Measurements from ENCODE around the gene ARHGAP6.
"Not testable (repeated sequence)": the region's sequence is repeated elsewhere in the genome, so short reads cannot be mapped to it uniquely, and the experiment has no call there.

ARHGAP6 gene

DNA sequence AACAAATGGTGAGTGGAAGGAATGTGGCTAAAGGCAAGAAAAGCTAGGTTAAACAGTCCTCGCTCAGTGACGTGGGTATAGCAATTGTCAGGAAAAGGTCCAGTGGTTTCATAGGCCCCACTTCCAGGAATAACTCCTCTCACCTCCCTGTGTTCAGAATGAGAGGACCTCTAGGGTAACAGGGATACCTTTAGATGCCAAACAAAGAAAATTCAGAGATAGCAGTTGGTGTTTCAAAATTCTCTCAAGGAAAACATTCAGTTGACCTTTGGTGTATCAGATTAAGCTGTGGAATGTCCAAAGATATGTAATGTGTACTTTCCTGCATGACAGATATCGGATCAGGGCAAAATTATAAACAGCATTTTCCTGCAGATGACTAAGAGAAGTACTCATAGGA lies 155.9 kb downstream of the ARHGAP6 start:
- DNase-seq, result no peak

DNA sequence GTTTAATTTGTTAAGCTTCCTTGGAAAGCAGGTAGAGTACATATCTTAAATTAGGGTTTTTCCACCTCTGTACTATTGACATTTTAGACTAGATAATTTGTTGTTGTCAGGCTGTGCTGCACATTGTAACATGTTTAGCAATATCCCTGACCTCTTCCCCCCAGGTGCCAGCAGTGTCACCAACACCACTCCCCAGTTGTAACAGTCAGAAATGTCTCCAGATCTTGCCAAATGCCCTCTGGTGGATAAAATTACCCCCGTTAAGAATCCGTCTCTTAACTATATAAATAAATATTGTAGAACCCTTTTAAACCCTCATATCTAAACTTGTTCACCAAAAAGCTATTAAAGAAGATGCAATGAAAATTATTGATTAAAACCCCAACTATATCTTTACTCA lies 161.5 kb downstream of the ARHGAP6 start:
- DNase-seq, result no peak

DNA sequence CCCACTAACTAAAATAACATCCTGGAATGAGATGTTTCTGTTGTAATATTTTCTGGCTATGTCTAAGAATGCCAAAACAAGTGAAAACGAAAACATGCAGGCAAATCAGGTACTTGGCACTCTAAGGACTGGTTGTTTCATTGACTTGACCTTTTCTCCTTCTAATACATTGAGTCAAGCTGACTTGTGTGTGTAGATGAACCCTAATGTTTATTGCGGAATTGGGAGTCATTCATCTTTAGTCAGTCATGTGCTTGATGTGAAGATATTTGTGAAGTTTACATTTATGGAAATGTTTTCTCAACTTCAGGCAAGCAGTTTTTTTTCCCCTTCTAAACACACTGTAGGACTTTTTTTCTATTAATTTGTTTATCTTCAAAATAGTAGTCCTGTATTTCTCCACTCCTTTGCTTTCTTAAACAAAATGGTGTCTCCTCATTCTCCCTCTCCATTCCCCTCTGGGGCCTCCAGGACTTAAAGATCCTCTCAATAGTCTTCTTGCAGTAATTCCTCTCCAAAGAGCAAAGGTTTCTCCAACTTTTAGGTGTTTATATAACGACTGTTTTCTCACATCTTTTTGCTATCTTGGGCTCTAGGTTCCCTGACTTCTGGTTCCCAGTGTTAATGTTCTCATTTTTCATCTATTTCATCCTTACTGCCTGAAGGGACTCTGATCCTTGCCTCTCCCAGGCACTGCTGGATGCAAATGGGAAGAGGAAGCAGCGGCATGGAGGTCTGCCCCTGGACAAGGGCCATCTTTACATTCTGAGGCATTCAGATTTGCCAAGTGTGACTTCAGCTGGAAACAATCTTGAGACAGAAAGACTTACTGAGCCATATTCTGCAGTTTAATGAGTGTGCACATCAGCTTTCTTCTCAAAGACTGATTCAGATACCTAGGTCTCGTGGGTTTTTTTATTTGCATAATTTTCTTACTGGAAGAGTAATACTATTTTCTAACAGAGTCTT lies 166.4 kb downstream of the ARHGAP6 start:
- DNase-seq, result no peak

DNA sequence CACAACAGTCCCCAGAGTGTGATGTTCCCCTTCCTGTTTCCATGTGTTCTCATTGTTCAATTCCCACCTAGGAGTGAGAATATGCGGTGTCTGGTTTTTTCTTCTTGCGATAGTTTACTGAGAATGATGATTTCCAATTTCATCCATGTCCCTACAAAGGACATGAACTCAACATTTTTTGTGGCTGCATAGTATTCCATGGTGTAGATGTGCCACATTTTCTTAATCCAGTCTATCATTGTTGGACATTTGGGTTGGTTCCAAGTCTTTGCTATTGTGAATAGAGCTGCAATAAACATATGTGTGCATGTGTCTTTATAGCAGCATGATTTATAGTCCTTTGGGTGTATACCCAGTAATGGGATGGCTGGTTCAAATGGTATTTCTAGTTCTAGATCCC lies 174.3 kb downstream of the ARHGAP6 start:
- not testable (repeated sequence) for DNase-seq

DNA sequence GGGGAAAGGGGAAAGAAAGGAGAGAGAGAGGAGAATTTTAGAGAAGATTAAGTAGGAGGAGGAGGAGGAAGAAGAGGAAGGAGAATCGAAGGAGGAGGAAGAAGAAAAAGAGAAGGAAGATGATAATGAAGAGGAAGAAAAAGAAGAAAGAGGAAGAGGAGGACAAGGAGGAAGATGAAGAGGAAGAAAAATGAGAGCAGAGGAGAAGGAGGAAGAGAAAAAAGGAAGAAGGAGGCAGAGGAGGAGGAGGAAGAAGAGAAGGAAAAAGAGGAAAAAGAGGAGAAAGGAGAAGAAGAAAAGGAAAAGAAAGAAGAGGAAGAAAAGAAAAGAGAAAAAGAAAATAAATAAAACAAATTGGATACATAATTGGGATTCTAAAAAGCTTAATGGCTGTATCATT lies 181.4 kb downstream of the ARHGAP6 start:
- DNase-seq, result no peak

DNA sequence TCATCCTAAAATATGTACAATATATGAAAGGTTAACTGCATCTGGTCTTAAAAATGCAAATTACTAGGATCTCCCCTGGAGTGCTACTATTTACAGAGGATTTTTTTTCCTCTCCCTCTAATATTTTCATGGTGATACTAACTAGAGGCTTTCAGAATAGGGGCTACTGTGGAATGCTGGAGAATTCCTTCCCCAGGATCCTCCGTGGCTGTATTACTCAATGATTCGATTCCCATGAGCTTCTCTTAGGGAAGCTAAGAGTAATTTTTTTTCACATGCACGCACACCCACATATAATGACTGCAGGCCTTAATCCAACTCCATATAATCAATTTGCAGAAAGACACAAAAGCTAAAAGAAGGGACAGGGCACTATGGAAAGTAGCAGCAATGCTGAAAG lies 184.7 kb downstream of the ARHGAP6 start:
- DNase-seq, result no peak

DNA sequence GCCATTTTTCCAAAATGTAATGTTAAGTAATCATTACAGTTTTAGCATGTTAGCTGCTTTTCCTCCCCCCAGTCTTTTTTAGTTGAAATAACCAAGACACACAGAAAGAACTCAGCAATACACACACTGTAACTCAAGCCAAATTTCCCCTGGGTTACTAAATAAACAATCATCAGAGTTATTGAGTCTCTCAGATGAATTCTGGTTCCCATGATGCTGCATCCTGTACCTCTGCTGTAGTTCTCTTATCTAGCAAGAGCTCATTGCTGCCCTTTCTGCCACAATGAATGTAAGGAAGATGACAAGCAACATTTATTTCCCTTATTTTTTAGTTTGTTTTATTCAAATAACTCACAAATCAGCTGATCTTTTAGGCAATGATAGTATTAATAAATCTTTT lies 185.1 kb downstream of the ARHGAP6 start:
- DNase-seq, result peak; percentile 12 to 70

DNA sequence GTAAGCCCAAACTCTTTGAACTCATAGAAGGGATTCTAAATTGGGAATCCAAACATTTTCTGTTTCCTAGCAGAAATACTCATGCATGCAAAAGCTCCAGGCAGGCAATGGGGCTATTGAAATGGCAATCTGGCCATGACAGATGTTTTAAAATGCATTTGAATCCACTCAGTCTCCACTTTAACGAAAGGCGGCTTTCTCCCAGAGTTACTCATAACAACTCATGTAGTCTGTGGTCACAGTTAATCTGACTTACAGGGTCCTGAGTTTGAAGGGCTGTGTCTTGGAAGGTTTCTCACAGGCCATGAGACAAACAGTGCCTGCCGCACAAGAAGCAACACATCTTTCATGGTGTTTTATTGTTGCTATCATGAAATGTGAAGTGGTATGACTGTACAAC lies 186.8 kb downstream of the ARHGAP6 start:
- no peak for DNase-seq

DNA sequence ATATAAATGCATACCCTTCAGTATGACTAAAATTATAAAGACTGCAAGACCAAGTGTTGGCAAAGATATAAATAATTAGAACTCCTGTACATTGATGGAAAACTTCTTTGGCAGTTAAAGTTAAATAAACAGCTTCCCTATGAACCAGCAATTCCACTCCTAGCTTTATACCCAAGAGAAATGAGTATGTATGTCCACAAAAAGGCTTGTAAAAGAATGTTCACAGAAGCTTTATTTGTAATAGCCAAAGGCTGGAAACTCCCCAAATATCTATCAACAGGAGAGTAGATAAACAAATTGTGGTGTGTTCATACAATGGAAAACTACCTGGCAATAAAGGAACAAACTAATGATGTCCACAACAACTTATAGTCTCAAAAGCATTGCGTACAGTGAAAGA lies 187.7 kb downstream of the ARHGAP6 start:
- no peak for DNase-seq

DNA sequence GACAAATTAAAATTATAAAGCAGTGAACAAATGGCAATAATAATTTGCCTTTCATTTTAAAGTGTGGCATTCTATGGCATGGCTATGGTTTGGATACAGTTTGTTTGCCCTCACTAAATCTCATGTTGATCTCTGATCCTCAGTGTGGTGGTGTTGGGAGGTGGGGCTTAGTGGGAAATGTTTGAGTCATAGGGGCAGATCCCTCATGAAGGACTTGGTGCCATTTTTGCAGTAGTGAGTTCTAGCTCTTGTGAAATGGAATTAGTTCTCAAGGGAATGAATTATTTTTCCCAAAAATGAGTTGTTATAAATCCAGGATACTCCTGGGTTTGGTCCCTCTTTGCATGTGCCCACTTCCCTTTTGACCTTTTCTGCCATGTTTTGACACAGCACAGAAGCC lies 191.1 kb downstream of the ARHGAP6 start:
- DNase-seq, result no peak

DNA sequence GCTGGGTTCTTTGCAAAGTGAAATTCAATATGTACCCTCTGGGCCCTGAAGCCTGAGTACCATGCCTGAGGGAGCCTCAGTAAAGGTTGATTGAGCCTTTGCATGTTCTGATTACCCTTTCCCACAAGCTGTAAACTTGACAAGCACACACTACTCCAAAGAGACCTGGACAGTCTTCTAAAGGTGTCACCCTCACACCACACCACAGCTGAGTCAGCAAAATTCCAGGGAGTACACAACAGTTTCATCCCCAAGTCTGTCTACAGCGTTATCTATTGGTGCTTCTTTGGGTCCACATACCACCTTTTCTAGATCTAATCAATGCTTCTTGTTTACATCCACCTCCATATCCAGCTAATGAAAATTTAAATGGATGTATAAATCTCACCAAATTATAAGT lies 191.7 kb downstream of the ARHGAP6 start:
- no peak for DNase-seq

DNA sequence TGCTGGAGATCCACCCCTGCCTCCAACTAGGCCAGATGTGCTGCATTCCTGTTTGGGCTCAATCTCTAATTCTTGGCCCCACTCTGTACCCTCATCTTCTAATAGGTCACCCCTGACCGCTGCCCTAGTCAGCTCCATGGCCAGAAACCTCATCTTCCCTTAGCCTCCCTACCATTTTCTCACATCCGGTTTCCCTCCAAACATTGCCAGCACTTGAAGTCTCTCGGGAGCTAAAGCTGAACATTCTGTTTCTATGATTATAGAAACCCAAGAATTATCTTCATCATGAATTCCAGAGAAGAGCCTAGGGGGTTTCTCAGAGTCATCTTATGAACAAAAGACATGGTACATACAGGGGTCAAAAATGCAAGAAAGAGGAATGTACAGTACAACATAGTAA lies 192.8 kb downstream of the ARHGAP6 start:
- no peak for DNase-seq

DNA sequence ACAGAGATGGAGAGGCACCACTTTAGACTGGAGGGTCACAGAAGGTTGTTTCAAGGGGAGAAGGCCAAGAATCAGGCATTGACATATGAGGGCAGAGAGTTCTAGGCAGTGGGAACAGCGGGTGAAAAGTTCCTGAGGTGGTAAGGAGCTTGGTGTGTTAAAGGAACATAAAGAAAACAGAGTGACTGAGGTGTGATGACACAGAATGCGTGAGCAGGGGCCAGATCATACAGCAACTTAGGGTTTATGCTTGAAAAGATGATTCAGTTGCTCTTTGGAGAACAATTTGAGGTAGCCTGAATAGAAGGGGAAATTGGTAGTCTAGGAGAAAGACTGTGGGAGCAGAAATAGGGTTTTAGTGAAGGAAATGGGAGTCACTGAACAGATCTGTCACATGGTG lies 193.3 kb downstream of the ARHGAP6 start:
- DNase-seq, result no peak

DNA sequence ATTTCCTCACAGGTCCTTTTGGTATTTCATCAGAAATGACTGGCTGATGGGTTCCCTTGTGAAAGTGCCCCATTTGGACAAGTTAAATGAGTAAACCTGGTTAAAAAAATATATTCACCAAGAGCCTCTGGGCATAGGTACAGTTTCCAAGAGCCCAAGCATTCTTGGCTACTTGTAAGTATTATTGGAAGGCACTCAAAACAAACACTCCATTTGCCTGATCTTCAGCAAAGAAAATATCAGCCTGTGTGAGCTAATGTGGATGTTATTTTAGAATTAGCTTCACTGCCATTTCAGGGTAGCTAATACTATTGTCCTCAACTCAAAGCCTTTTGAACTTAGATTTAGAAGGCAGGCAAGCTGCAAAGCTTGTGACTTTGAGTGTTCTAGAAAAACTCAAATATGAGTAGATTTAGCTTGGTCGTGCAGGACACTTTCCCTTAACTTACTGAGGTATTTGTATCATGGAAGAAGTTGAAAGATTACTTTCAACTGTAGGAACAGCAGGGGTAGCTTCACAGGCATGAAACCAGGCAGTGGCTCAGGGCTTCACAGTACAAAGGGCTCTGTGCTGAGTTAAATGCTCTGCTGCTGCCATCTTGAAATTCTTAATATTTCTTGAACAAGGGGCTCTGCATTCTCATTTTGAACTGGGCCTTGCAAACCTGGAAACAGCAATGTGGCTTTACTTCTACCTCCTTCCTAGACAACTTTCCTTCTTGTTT lies 195.3 kb downstream of the ARHGAP6 start:
- DNase-seq, result no peak

DNA sequence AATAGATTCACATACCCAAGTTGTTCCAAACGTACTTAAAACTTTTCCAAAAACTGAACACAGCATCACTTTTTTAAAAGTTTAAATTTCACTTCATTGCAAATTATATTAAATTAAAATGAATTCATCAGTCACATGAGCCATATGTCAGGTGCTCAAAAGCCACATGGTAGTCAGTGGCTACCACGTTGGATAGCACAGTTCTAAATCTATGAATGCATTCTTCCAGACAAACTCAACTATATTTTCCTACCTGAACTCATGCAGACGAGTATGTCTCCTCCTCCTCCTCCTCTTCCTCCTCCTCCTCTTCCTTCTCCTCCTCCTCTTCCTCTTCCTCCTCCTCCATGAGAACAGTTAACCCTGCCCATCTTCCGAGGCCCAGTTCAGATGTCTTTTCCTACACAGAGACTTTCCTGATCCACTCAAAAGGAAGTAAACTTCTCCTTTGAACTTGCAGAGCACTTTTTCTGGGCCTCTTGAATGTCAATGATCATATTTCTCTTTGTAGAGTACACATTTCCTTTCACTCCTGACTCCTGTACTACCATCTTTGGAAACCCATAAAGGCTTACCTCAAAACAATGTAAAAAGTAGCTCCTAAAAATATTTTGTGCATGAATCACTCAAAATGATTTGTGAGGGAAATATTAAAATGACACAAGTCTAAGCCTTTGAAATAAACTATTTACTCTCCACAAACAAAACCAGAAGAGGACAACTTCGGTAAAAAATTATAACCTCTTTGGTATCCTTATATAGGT lies 199.9 kb downstream of the ARHGAP6 start:
- DNase-seq, result no peak

DNA sequence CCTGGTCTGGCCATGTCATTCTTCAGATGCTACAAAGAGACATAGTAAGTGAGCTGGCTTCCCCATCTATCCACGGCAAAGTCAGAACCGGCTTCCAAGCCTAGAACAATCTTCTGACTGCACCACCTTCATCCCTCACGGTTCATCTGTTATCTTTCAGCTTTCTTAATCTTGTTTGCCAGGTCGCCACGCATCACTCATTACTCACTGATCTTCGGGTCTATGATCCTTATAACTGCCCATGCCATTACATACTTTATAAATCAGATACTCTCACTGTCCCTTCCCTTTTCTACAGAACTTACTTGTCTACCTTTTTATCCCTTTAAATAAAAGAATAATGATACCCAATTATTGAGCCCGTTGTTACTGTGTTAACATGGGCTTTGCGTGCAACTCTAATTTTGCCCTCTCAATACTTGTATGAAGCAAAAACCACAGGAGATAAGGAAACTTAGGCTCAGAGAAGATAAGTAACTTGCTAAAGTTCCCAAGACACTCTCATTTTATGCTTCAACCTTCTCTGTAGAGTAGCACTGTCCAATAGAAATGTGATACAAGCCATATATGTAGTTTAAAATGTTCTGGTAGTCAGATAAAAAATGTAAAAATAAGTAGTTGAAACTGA lies 200.8 kb downstream of the ARHGAP6 start:
- no peak for DNase-seq

DNA sequence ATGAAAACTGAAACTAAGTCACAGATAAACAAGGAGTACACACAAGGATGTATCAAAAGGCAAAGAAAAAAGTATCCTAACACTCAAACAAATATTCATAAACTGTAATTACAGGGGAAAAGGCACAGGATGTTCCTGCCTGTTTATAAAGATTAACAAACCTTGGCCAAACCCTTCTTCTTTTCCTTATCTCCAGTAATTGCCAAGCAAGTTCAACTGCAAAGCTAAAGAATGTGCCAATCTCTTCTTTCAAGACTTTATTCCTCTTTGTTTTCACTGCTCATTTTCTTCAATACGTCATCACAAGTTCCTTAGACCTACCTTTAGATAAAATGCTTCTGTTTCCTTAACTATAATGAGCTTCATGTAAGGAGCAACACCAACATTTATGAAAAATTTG lies 201.3 kb downstream of the ARHGAP6 start:
- DNase-seq, result no peak

DNA sequence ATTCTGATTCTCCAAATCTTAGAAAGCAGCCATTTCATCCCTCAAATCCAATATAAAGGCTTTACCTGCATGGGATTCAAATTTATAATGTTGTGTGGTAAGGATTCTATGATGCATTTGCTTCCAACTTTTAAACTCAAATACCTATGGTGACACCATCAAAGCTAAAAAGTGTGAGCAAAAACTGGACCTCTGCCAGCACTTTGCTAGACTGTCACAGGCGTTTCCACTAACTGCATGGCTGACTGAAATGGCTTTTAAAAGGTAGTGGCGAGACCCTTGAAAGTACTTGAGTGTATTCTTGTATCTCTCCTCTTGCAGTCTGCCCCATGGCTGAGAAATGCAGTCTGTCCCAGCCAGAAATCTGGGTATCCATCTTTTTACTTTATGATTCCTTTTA lies 203.1 kb downstream of the ARHGAP6 start:
- no peak for DNase-seq

DNA sequence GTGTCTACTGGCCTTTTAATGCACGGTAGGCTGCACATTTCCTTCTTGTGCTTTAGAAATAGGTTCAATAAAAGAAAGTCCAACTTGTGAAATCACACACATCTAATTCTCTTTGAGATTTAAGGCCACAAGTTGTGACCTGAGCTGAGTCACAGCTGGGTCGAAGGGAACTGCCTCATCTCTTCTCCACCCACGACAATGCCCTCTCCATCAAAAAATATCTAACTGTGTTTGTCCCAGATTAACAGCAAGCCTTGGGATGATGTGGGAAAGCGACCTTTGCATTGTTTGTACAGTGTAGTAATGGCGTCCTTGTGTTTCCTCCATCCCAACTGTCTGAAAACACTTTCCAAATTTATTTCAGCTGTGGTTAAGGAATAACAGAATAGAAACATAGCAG lies 203.6 kb downstream of the ARHGAP6 start:
- DNase-seq, result no peak

DNA sequence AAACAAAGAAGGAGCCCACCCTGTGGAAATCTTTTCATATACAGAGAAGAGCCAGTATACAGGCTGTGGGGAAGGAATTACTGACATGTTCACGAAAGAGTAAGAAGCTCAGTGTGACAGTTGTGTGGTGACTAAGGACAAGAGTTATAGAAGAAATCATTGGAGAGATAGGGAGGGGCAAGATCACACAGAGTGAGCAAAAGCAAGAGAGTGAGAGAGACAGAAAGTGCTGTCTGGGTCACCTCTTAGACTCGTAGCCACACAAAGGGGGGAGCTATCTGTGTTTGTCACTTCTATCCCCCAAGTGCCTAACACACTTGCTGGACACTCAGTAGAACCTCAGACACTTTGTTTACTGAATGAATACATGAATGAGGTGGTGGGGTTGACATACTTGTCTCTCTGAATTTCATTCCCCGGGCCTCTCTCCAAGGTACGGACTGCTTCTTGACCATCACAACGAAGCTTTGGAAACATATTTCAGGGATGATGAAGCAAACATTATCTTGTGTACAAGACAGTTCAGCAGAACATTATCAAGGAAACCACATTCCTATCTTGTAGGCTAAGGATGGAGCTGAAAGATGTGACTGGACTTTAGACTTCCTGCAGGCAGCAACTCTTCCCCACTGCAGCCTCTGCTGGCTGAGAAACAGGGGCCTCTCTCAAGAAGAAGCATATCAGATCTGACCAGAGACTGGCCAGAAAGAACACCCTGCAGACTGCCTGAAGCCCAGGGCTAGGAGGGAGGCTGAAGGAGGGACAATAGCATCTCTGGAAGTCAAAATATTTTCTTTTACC lies 204.3 kb downstream of the ARHGAP6 start:
- no peak for DNase-seq

DNA sequence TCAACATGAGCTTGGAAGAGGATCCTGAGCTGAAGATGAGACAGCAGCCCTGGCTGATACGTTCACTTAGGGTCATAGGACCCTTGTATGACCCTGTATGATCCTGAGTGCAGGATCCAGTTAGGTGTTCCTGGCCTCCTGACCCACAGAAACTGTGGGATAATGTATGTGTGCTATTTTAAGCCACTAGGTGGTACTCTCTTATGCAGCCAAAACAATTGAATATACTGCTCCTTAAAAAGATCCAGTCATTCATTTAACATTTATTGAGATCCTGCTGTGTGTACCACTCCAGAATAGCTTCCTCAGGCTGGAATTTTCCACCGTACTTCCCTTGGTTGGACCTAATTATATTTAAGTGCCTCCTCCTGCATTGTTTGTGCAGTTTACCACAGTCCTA lies 205.4 kb downstream of the ARHGAP6 start:
- DNase-seq, result no peak

DNA sequence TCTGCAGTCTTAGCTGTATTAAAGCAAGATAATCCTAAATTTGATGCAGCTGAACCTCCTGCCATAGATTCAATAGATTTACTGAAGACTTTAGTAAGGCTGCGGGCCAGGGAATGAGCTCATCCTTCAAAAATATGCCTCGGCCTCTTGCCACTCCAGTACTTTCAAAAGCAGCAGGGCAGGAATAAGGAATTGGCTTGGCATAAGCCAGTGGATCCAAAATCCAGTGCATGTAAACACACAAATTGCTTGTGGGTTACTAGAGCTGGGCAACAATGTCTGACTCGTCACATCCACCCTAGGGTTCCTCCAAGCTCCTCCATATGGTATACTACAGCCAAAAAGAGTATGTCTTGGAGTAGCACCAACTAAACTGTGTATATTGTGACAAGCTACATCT lies 207.6 kb downstream of the ARHGAP6 start:
- no peak for DNase-seq

Data from NCI-H2081 (cell line).